SK-N-SH treated with all-trans-retinoic acid at 6 μM for 48 hours (cell line): ENCODE measurements around the gene CD300A.

Experiments
- ATAC-seq: fragments of 200-7000 bp; cut with Tn5 transposase; 3 replicates; pipeline ENCODE4 v1.9.1; 2020; ENCODE audit warnings: mild to moderate bottlenecking, moderate library complexity
- ARNTL ChIP-seq: fragments of 450-650 bp; formaldehyde crosslinking; IDR thresholded peaks from 2 replicates; pipeline ENCODE4 v1.5.0; 2020; ENCODE audit warnings: low read depth, mild to moderate bottlenecking, moderate library complexity, borderline replicate concordance
- BACH2 ChIP-seq: fragments of 250-450 bp; sonication (Bioruptor Pico); IDR thresholded peaks from 2 replicates; pipeline ENCODE4 v1.9.0; 2021; ENCODE audit warnings: mild to moderate bottlenecking, borderline replicate concordance
- CSDC2 ChIP-seq: fragments of 250-450 bp; sonication (Bioruptor Pico); IDR thresholded peaks from 2 replicates; pipeline ENCODE4 v1.5.0; 2020; ENCODE audit warnings: mild to moderate bottlenecking, moderate library complexity
- ESRRG ChIP-seq: fragments of 250-450 bp; sonication (Bioruptor Pico); IDR thresholded peaks from 2 replicates; pipeline ENCODE4 v1.6.1; 2021; ENCODE audit warnings: mild to moderate bottlenecking
- GLIS3 ChIP-seq: fragments of 250-450 bp; sonication (Bioruptor Pico); IDR thresholded peaks from 2 replicates; pipeline ENCODE4 v1.5.0; 2020; ENCODE audit warnings: mild to moderate bottlenecking, moderate library complexity
- PPARA ChIP-seq: fragments of 250-450 bp; sonication (Bioruptor Pico); IDR thresholded peaks from 2 replicates; pipeline ENCODE4 v1.5.0; 2020; ENCODE audit warnings: mild to moderate bottlenecking, borderline replicate concordance
- RARB ChIP-seq: fragments of 250-450 bp; sonication (Bioruptor Pico); IDR thresholded peaks from 2 replicates; pipeline ENCODE4 v1.8.0; 2021; ENCODE audit warnings: mild to moderate bottlenecking, moderate library complexity
- TCF4 ChIP-seq: fragments of 250-450 bp; sonication (Bioruptor Pico); IDR thresholded peaks from 2 replicates; pipeline ENCODE4 v1.8.0; 2021; ENCODE audit warnings: mild to moderate bottlenecking, moderate library complexity, borderline replicate concordance
- ZC3H10 ChIP-seq: fragments of 250-450 bp; sonication (Bioruptor Pico); IDR thresholded peaks from 2 replicates; pipeline ENCODE4 v1.5.1; 2021; ENCODE audit warnings: mild to moderate bottlenecking, moderate library complexity
- ZFP3 ChIP-seq: fragments of 250-450 bp; sonication (Bioruptor Pico); IDR thresholded peaks from 2 replicates; pipeline ENCODE4 v1.5.0; 2020; ENCODE audit warnings: mild to moderate bottlenecking, moderate library complexity
- ZFP30 ChIP-seq: fragments of 450-650 bp; formaldehyde crosslinking; IDR thresholded peaks from 2 replicates; pipeline ENCODE4 v1.5.0; 2022; ENCODE audit warnings: mild to moderate bottlenecking, moderate library complexity
- ZNF565 ChIP-seq: fragments of 450-650 bp; formaldehyde crosslinking; conservative IDR thresholded peaks from 2 replicates; pipeline ENCODE4 v1.5.0; 2020; ENCODE audit warnings: low read depth, mild to moderate bottlenecking, moderate library complexity
- ZNF70 ChIP-seq: fragments of 450-650 bp; formaldehyde crosslinking; IDR thresholded peaks from 2 replicates; pipeline ENCODE4 v1.5.0; 2020; ENCODE audit warnings: mild to moderate bottlenecking, moderate library complexity
- ZNF8 ChIP-seq: fragments of 450-650 bp; formaldehyde crosslinking; IDR thresholded peaks from 2 replicates; pipeline ENCODE4 v1.5.0; 2020; ENCODE audit warnings: mild to moderate bottlenecking, moderate library complexity
- TF ChIP-seq, protein P1 (sequence below): fragments of 250-450 bp; sonication (Bioruptor Pico); IDR thresholded peaks from 2 replicates; pipeline ENCODE4 v1.5.1; 2020; ENCODE audit warnings: low read depth, mild to moderate bottlenecking, moderate library complexity
- TF ChIP-seq, protein P2 (sequence below): fragments of 250-450 bp; sonication (Bioruptor Pico); IDR thresholded peaks from 2 replicates; pipeline ENCODE4 v1.5.0; 2020; ENCODE audit warnings: mild to moderate bottlenecking, moderate library complexity
- TF ChIP-seq, protein P3 (sequence below): fragments of 250-450 bp; sonication (Bioruptor Pico); IDR thresholded peaks from 2 replicates; pipeline ENCODE4 v1.8.0; 2021; ENCODE audit warnings: low read depth, mild to moderate bottlenecking, moderate library complexity, borderline replicate concordance

The CD300A gene

DNA sequence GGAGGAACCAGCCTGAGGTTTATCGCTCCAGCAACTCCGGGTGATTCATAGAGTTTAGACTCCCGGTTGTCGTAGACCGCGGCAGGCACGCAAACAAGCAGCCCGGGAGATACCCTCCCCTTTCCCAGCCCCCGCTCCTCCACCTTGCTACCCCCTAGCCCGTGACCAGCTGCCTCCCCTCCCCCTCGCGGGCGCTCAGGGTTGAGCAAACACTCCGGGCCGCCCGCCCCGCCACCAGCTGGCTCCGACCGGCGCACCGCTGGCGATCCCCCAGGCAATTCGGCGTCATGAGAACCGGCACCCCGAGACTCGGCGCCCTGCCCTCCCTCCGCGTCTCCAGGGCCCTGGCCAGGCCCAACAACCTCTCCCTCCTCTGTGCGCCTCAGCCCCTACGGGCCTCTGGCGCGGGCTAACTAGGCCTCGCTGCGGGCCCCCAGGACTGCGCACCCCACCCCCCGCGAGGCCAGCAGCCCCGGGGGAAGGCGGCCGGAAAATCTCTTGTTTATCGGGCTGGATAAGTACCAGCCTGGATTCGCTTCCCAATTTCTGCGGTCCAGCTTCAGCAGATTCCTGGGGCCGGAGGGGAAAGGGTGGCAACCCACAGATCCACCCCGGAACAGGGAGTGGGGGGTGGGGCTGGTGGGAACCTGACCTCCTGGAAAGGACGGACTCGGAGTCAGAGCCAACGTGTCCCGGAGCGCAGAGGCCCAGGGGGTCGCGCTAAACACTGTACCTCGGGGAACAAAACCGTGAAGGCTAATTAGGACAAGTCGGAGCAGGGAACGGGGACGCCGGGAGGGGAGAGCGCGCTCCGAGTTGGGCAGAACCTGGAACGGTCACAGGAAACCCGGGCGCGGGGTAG lies 35.5 kb upstream of the CD300A start:
- ATAC-seq = no peak
- TF ChIP-seq RARB (CRISPR knock-in tag) (no peak), ZFP3 (CRISPR knock-in tag) (no peak), PPARA (CRISPR knock-in tag) (no peak), ESRRG (no peak), GLIS3 (CRISPR knock-in tag) (no peak), TCF4 (CRISPR knock-in tag) (no peak)
- TF ChIP-seq, protein P1, sequence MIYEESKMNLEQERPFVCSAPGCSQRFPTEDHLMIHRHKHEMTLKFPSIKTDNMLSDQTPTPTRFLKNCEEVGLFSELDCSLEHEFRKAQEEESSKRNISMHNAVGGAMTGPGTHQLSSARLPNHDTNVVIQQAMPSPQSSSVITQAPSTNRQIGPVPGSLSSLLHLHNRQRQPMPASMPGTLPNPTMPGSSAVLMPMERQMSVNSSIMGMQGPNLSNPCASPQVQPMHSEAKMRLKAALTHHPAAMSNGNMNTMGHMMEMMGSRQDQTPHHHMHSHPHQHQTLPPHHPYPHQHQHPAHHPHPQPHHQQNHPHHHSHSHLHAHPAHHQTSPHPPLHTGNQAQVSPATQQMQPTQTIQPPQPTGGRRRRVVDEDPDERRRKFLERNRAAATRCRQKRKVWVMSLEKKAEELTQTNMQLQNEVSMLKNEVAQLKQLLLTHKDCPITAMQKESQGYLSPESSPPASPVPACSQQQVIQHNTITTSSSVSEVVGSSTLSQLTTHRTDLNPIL (CRISPR knock-in tag) = no peak
- TF ChIP-seq, all 23 proteins: peak for 0

DNA sequence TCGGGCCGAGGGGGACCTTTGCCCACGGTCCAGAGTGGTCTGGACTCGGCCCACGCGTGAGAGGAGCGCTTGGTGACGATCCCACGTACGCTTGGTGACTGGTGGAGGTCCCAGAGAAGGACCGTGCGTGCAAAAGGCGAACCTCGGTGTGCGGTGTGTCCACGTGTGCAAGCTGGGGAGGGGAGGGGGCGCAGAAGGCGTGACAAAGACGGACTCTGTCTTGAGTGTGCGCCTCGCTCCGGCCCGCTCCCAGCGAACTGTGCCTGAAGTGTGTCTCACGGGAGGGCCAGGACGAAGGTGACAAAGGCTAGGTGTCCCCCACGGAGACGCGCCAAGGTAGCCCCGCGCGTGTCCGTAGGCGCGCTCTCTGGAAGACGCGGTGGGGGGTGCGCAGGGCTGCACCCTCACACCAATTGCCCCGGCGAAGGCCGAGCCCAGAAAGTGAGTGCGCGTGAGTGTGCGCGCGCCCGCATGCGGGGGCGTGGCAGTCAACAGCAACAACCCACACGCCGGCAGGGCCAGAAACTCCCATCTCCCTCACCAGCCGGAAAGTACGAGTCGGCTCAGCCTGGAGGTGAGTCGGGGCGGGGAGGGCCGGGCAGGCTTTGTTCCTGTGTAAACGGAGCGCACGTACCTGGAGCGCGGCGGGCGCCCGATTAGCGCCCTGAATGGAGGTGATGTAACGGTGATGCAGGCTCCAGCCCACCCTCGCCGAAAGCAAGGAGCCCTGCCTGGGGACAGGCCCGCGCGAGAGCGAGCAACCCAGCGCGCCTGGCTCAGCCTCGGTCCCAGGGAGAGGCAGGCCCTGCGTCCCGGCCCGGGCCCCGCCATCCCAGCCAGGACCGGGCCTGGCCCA lies 34.6 kb upstream of the CD300A start, which contains the start of gene GPRC5C:
Gene GPRC5C, plus strand, starts transcription at position 521 of the 856 bp plus-strand sequence. CDS start 7,689 bp downstream, outside the sequence.
- TF ChIP-seq ZC3H10 (CRISPR knock-in tag) (no peak), ZNF70 (CRISPR knock-in tag) (no peak), ZNF565 (no peak), PPARA (CRISPR knock-in tag) (no peak), ZNF8 (CRISPR knock-in tag) (no peak), CSDC2 (no peak), BACH2 (CRISPR knock-in tag) (no peak), GLIS3 (CRISPR knock-in tag) (no peak), ESRRG (no peak), ARNTL (CRISPR knock-in tag) (no peak), ZFP30 (CRISPR knock-in tag) (no peak), RARB (CRISPR knock-in tag) (no peak)
- TF ChIP-seq, protein P2, sequence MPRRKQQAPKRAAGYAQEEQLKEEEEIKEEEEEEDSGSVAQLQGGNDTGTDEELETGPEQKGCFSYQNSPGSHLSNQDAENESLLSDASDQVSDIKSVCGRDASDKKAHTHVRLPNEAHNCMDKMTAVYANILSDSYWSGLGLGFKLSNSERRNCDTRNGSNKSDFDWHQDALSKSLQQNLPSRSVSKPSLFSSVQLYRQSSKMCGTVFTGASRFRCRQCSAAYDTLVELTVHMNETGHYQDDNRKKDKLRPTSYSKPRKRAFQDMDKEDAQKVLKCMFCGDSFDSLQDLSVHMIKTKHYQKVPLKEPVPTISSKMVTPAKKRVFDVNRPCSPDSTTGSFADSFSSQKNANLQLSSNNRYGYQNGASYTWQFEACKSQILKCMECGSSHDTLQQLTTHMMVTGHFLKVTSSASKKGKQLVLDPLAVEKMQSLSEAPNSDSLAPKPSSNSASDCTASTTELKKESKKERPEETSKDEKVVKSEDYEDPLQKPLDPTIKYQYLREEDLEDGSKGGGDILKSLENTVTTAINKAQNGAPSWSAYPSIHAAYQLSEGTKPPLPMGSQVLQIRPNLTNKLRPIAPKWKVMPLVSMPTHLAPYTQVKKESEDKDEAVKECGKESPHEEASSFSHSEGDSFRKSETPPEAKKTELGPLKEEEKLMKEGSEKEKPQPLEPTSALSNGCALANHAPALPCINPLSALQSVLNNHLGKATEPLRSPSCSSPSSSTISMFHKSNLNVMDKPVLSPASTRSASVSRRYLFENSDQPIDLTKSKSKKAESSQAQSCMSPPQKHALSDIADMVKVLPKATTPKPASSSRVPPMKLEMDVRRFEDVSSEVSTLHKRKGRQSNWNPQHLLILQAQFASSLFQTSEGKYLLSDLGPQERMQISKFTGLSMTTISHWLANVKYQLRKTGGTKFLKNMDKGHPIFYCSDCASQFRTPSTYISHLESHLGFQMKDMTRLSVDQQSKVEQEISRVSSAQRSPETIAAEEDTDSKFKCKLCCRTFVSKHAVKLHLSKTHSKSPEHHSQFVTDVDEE = no peak
- TF ChIP-seq, protein P3, sequence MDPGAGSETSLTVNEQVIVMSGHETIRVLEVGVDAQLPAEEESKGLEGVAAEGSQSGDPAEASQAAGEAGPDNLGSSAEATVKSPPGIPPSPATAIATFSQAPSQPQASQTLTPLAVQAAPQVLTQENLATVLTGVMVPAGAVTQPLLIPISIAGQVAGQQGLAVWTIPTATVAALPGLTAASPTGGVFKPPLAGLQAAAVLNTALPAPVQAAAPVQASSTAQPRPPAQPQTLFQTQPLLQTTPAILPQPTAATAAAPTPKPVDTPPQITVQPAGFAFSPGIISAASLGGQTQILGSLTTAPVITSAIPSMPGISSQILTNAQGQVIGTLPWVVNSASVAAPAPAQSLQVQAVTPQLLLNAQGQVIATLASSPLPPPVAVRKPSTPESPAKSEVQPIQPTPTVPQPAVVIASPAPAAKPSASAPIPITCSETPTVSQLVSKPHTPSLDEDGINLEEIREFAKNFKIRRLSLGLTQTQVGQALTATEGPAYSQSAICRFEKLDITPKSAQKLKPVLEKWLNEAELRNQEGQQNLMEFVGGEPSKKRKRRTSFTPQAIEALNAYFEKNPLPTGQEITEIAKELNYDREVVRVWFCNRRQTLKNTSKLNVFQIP (CRISPR knock-in tag) = no peak
- no peak; the same call in 1 of the 3 replicates for ATAC-seq

DNA sequence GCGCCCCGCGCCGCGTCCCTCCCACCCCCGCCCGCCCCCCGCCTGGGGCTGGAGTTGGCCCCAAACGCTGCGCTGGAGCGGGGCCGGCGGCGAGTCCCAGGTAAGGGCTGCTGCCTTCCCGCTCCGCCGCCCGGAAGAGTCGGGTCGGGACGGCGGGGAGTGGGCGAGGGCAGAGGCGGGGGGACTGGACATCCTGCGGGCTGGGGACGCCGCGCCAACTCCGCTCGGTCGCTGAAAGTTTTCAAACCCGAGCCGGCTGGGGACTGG lies 34.1 kb upstream of the CD300A start:
- ATAC-seq = no peak

More for the DNA sequence above, 34.1 kb upstream of the CD300A start:
- TF ChIP-seq, protein P1 (CRISPR knock-in tag) = no peak
- TF ChIP-seq ZNF8 (CRISPR knock-in tag) (no peak), ZFP3 (CRISPR knock-in tag) (no peak), BACH2 (CRISPR knock-in tag) (no peak), ZFP30 (CRISPR knock-in tag) (no peak)
